T follicular helper cell (primary cell): Measurements from ENCODE around the gene OR10K2.
"Not testable (repeated sequence)": the region's sequence is repeated elsewhere in the genome, so short reads cannot be mapped to it uniquely, and the experiment has no call there.

Experiments
- DNase-seq: peaks from one replicate; pipeline ENCODE4 v3.0.0-alpha.2; 2020; ENCODE audit warnings: low read depth
- total RNA-seq, 2 experiments: gene quantifications; one replicate each; lab custom pipeline; 2026; lab: John Stamatoyannopoulos, UW

Gene OR10K2
- 0 reads per million in 2 experiments for total RNA-seq

GRCh38 chr1:158426137-158426536 lies at the start of gene OR10K2:
TSS of gene OR10K2 (minus strand) at chr1:158426237. CDS start at chr1:158420866, 5,371 bp downstream.
- DNase-seq = no peak

DNA sequence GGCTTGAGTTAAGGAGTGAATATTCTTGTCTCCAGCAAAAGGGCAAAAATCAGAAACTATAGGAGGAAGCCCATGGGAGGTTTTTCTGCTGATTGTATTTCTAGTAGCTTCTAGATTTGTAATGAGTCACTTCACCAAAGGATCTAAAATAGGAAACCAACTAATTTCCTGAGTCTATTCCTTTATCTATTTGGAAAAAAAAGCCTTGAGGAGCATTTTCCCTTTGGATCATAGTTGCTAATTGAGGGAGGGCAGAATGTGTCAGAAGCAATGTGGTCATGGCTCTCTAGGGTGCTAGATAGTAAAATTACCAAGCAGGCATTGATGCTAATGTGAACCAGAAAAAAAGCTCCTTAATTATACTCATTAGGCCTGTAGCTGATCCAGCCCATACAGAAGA lies 45.9 kb upstream of the OR10K2 start, which contains the start of gene OR10R2:
Gene OR10R2, plus strand, starts transcription at position 301 of the 400 bp plus-strand sequence. CDS start 106 bp downstream, outside the sequence.
- DNase-seq = no peak

DNA sequence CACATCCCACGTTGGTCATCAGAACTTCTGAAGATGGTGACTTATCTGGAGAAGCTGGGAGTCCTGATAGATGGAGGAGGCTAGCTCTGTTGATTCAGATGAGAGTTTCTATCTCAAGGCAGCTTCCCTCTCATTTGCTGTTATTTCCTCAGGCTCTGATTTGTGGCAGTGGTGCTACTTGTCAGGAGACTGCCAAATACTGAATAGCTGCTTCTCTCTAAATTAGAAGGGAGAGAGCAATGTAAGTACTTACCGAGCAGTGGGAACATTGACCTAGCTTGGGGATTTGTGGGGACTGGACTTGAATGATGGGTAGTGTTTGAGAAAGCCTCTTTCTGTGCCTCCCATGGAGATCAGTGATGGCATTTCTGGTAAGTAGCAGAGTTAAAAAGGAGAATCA lies 35.5 kb upstream of the OR10K2 start, which contains the start of gene OR10K1:
Gene OR10K1, plus strand, starts transcription at position 301 of the 400 bp plus-strand sequence. CDS start 3,728 bp downstream, outside the sequence.
- no peak for DNase-seq

GRCh38 chr1:158458263-158458662 lies 32.2 kb upstream of the OR10K2 start:
- no peak for DNase-seq

DNA sequence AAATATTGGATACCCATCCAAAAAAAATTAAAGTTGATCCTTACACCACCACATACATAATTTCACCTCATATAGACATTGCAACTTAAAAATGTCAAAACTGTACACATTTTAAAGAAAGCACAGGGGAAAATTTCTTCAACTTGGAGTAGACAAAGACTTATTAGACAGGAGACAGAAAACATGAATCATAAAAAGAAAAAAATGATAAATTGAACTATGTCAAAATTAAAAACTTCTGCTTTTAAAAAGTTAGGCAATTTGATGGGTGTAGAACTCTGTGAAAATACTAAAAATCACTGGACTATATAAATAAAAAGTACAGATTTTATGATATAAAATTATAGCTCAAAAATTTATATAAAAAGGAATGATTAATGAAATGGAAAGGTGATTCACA lies 31.2 kb upstream of the OR10K2 start:
- no peak for DNase-seq

DNA sequence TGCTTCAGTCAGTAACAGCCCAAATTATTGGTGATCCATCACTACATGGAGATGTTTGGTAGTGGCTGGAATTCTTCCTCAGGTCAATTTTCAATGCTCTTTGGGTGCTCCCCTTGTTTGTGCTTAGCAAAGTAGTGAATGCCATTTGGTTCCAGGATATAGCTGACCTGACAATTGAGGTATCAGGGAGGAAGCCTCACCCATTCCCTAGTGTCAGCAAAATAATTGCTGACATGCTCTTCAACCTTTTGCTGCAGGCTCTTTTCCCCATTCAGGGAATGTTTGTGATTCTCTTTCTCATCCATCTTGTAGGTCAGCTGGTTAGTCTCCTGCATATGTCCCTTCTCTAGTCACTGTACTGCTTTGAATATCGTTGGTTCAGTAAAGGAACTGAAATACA lies 28.5 kb upstream of the OR10K2 start:
- no peak for DNase-seq

GRCh38 chr1:158445376-158445775 lies 19.3 kb upstream of the OR10K2 start:
- DNase-seq = no peak

DNA sequence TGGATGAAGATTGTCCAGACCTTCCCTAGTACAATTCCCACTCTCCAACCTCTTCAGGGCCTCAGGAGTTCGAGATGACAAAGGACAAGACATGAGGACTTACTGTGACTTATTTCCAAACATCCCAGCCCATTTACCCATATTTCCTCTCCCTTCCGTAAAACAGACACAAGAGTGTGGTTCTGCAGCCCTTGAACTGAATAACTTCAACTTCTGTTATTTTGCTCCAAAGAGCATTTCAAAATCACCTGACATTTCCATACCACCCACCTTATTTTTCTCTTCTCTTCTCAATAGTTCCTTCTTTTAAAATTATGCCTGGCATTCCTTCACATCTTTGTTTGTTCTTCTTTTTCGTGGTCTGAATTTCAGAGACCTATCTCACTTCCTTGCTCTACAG lies 8.7 kb upstream of the OR10K2 start:
- DNase-seq = no peak

DNA sequence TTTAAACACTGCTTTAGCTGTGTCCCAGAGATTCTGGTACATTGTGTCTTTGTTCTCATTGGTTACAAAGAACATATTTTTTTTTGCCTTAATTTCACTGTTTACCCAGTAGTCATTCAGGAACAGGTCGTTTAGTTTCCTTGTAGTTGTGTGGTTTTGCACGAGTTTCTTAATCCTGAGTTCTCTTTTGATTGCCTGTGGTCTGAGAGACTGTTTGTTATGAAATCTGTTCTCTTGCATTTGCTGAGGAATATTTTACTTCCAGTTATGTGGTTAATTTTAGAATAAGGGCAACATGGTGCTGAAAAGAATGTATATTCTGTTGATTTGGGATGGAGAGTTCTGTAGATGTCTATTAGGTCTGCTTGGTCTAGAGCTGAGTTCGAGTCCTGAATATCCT lies 4.1 kb upstream of the OR10K2 start:
- not testable (repeated sequence) for DNase-seq

DNA sequence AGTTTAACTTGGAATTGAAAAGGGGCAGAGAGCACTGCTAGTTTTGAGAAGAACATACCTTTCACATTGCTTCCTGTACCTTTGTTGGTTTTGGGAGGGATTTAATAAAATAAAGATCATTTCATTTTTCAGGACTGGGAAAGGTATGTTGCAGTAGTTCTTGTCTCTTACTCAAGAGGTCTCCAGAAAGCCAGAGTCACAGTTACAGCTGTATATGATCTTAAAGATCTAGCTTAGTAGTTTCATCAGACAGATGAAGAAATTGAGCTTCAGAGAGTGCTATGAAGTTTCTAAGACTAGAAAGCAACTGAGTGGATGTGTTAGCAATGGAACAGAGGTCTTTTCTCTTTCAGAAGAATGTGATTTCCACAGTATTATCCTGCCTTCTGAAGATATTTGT lies 1.0 kb downstream of the OR10K2 start:
- DNase-seq = no peak

- DNase-seq = no peak
Measured at GRCh38 chr1:158422212-158422611, 3.8 kb downstream of the OR10K2 start.

DNA sequence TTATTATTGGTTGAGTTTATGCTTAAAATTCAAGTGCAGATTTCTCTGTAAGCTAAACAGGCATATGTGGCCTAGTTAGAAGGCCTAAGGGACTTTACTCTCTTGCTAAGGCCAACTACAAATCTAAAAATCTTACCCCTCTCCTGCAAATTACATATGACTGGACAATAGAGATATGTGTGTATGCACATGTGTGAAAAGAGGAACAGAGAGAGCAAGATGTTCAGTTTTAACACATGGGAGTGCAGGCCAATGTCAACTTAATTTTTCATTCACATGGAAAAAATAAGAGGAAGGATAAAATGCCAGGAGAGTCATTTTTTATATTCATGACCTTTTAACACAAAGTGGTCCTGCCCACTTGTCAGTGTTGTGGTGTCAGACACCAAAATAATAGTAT lies 8.5 kb downstream of the OR10K2 start:
- no peak for DNase-seq

GRCh38 chr1:158414651-158415345 lies 11.2 kb downstream of the OR10K2 start:
- DNase-seq = no peak

- DNase-seq = no peak
Measured at GRCh38 chr1:158407092-158407491, 18.9 kb downstream of the OR10K2 start.

- no peak for DNase-seq
Measured at GRCh38 chr1:158400871-158401270, 25.2 kb downstream of the OR10K2 start.

DNA sequence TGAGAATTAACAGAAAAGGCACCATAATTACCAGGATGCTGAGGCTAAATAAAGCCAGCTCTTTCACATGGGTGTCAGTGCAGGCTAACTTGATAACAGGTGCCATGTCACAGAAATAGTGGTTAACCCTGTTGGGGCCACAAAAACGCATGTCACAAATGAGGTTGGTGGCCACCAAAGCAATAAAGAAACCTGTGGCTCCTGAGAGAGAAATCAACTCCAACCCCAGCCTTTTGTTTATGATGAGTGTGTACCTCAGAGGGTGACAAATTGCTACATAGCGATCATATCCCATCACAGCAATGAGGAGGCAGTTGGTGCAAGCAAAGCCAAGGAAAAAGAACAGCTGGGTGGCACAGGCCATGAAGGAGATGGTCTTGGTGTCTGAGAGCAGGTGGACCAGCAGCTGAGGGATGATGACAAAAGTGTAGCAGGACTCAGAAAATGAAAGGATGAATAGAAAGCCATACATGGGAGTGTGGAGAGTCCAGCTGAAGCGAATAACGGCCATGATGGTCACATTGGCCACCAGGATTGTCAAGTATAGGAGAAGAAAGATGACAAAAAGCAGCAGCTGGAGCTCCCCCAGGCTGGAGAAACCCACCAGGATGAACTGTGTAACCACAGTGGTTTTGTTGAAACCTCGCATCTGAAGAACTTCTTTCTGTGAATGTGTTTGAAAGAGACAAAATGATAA lies 27.1 kb downstream of the OR10K2 start, which contains the start of gene OR10T2:
Gene OR10T2, minus strand, starts transcription at position 649 of the 697 bp plus-strand sequence. Its CDS starts 0 bp downstream, at position 649.
- DNase-seq = no peak

DNA sequence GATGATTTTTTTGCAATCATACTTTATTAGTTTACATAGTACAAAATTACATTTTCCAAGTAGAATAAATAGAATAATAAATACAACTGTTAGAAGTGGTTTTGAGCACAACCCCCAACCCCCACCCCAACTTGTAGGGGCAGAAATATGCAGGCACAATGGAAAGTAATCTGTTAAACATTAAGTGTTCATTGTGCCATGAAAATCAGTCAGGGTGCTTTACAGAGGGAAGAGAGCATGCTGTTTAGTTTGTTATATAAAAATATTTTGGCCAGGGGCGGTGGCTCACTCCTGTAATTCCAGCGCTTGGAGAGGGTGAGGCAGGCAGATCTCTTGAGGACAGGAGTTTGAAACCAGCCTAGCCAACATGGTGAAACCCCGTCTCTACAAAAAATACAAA lies 29.4 kb downstream of the OR10K2 start:
- no peak for DNase-seq

DNA sequence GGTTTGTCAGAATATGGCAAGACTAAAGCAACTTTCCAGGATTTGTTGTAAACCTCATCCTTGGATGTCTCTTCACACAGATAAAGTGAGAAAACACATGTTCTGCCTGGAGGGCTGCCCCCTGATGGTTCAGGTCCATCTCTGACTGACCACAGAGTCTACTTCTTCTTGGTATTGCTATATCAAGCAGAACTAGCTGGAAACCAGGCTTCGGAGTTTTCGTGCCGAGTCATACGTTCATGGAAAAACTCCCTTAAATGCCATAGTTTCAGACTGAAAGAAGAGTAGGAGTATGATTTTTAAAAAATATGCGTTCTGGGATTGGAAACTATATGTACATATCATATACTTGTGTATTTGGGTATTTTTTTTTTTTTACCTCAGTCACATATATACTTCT lies 32.6 kb downstream of the OR10K2 start:
- no peak for DNase-seq

- DNase-seq = no peak
Measured at GRCh38 chr1:158391099-158391498, 34.9 kb downstream of the OR10K2 start.

GRCh38 chr1:158390331-158390730 lies 35.7 kb downstream of the OR10K2 start:
- no peak for DNase-seq

- DNase-seq = no peak
Measured at GRCh38 chr1:158374860-158375259, 51.2 kb downstream of the OR10K2 start.

DNA sequence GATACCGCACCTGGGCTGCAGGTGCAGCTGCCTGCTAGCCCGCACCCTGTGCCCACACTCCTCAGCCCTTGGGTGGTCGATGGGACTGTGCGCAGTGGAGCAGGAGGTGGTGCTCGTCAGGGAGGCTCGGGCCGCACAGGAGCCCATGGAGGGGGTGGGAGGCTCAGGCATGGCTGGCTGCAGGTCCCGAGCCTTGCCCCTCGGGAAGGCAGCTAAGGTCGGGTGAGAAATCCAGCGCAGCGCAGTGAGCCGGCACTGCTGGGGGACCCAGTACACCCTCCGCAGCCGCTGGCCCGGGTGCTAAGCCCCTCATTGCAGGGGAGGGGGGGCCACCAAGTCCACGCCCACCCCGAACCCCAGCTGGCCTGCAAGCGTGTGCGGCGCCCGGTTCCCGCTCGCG lies 51.9 kb downstream of the OR10K2 start:
- not testable (repeated sequence) for DNase-seq
